NT2/D1 (cell line): ENCODE data around the gene WWTR1.

Experiments
- DNase-seq: peaks from one replicate; pipeline ENCODE4 v3.0.0-alpha.2; 2011; ENCODE audit warnings: low read depth, low spot score
- H3K27me3 ChIP-seq: 2 replicates; pipeline ENCODE4 v1.6.0; 2011; ENCODE audit warnings: mild to moderate bottlenecking; ENCODE audit not compliant: insufficient read length, insufficient read depth
- H3K36me3 ChIP-seq: 2 replicates; pipeline ENCODE4 v1.6.1; 2011; ENCODE audit warnings: mild to moderate bottlenecking, low read length, mixed read lengths; ENCODE audit not compliant: insufficient read depth, insufficient read length
- H3K4me1 ChIP-seq: 2 replicates; pipeline ENCODE4 v1.5.1; 2011; ENCODE audit not compliant: insufficient read depth, insufficient read length
- H3K4me3 ChIP-seq: 2 replicates; pipeline ENCODE4 v1.5.1; 2011; ENCODE audit warnings: low read depth; ENCODE audit not compliant: insufficient read length
- H3K9ac ChIP-seq: 2 replicates; pipeline ENCODE4 v1.6.0; 2011; ENCODE audit warnings: low read depth; ENCODE audit not compliant: insufficient read length
- H3K9me3 ChIP-seq: 2 replicates; pipeline ENCODE4 v1.5.1; 2011; ENCODE audit warnings: mild to moderate bottlenecking, low read length; ENCODE audit not compliant: insufficient read depth
- SUZ12 ChIP-seq: IDR thresholded peaks from 2 replicates; pipeline ENCODE4 v1.6.1; 2011; ENCODE audit not compliant: insufficient read length, insufficient read depth; ENCODE audit errors: extremely low read depth
- YY1 ChIP-seq: IDR thresholded peaks from 2 replicates; pipeline ENCODE4 v1.6.1; 2011; ENCODE audit not compliant: insufficient read length, insufficient read depth
- ZNF274 ChIP-seq: IDR thresholded peaks from 2 replicates; pipeline ENCODE4 v1.6.1; 2011; ENCODE audit warnings: mild to moderate bottlenecking, low read depth, low read length

WWTR1 gene

DNA sequence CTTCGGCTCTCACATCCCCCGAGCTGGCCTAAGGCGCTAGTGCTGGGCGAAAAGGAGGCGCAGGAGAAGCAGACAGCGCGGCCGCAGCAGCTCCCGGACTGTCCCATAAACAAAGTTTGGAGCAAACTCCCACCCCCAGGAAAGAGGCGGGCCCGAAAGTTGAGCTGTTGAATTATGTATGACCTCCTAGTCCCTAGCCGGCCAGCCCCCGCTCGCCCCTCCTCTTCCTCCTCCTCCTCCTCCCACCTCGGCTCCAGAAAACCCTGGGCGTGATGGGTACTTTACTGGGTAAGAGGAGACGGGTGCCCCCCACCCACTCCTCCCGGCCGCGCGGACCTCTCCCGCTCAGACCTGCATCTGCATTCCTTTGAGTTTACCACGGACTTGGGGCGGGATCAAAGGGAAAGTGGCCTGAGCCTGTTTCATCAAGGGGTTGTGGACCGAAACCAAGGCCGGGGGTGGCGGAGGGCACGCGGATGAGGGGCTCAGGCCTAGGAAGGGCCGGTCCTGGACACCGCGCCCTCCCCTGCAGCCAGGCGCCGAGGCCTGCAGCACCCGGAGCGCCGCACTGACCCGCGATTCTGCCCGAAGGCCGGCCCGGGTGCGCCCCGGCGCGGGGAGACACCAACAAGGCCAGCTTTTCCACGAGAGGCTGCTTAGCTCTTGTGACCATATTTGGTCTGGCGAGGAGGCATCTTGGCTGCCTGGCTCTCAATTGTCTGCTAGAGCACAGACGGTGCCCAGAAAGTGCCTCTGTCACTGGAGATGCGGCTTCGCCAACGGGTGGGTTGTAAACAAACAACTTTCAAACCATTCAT is at the start of gene WWTR1:
WWTR1 (minus strand) TSS at position 100 of the 818 bp plus-strand sequence. CDS start 719 bp downstream, outside the sequence.
- Histone ChIP-seq H3K27me3 (peaks cover 3% of the 10 kb centered on the region), H3K9me3 (no peaks in the 10 kb centered on the region), H3K36me3 (peaks cover 24% of the 10 kb centered on the region), H3K4me3 (peak within 1 kb of the TSS; percentile 85), H3K4me1 (no peaks in the 10 kb centered on the region), H3K9ac (peak within 1 kb of the TSS; percentile 93)
- DNase-seq: peak; percentile 83
- TF ChIP-seq ZNF274 (no peak), YY1 (no peak), SUZ12 (no peak)

DNA sequence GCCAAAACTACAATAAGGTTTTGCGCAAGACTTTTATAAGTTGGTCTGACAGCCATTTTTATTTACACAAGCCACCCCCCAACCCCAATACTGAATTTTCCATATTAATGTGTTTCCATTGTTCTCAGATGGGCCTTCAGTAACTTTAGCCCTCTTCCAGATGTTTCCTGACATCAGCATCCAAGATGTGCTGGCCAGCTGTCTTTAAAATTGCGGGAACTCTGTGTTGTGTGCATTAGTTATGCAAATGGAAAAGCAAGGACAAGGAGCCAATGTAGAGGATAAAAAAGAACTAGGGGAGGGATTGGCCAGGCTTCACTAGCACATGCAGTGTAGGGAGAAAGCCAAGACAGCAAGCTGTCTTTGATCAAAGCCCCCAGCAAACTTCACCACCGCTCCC is 49.1 kb upstream of the WWTR1 start:
- TF ChIP-seq YY1 (no peak), SUZ12 (no peak), ZNF274 (no peak)
- Histone ChIP-seq H3K4me3 (no peak overlapping the region), H3K9me3 (no peaks in the 10 kb centered on the region), H3K27me3 (no peaks in the 10 kb centered on the region), H3K4me1 (no peaks in the 10 kb centered on the region), H3K36me3 (no peaks in the 10 kb centered on the region), H3K9ac (no peak overlapping the region)
- no peak for DNase-seq

DNA sequence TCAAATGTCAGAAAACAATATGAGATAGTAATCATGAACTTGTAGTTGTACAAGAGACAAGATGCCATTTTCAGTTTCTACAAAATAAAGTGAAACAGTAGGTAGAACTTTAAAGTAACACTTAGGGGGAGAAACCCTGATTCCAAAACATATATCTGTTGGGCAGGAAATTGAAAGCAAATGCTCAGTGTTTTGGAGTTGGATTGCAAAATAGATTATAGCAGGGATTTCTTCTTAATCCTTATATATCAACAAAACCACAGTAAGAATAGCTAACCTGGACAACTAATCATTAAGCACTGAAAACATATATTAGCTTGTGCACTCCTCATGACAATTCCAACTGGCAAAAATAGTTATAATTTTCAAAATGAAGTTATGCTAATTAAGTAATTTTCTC is 47.6 kb upstream of the WWTR1 start:
- no peak for TF ChIP-seq ZNF274
- no peak for TF ChIP-seq SUZ12
- no peak for TF ChIP-seq YY1
- H3K9ac ChIP-seq: no peak overlapping the region
- H3K9me3 ChIP-seq: no peaks in the 10 kb centered on the region
- no peaks in the 10 kb centered on the region for H3K36me3 ChIP-seq
- DNase-seq: no peak
- H3K4me3 ChIP-seq: no peak overlapping the region
- H3K4me1 ChIP-seq: no peaks in the 10 kb centered on the region
- no peaks in the 10 kb centered on the region for H3K27me3 ChIP-seq

DNA sequence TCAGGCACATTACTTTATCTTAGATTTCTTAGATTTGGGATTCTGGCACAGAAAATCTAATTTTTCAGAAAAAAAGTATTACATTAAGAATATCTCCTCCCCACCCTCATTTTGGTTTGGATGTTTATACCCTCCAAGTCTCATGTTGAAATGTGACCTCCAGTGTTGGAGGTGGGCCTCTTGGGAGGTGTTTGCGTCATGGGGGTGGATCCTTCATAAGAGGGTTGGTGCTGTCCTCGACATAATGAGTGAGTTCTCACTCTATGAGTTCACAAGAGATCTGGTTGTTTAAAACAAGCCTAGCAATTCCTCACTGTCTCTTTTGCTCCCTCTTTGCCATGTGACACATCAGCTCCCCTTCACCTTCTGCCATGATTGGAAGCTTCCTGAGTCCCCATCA is 45.6 kb upstream of the WWTR1 start:
- Histone ChIP-seq H3K9me3 (peaks cover 16% of the 10 kb centered on the region), H3K36me3 (no peaks in the 10 kb centered on the region), H3K27me3 (no peaks in the 10 kb centered on the region), H3K9ac (no peak overlapping the region), H3K4me3 (no peak overlapping the region), H3K4me1 (no peaks in the 10 kb centered on the region)
- TF ChIP-seq ZNF274 (no peak), SUZ12 (no peak), YY1 (no peak)
- DNase-seq: no peak

DNA sequence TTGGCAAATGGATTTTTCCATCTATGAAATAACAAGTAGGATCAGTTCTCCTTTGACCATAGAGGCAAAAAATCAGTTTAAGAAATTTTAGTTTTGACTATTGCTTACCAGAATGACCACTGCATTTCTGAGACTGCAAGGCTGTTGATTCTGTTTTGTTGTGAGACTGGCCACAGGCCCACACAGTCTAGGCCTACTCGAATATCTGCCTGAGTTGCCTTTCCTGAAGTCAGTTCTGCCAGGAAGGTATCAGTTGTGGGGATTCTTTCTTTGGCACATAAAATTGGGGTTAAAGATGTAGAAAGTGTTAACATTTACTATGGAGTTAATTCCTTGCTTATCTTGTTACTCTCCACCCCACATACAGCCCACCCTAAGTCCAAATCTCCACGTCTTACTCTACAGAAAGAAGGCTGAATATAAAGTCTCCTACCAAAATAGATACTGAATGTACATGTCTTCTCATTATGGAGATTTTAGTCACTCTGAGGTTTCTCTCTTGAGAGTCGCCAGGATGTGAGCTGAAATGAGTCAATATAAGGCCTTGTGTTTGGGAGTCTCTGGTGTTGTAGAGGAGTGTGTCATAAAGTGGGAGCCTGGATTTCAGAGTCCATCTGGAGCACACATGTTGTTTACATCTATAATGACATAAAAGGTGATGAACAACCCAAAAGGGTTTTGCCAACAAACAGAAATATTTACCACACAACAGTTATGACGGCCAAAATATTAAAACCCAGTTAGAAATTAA is 45.0 kb upstream of the WWTR1 start:
- no peak overlapping the region for H3K4me3 ChIP-seq
- no peak overlapping the region for H3K9ac ChIP-seq

DNA sequence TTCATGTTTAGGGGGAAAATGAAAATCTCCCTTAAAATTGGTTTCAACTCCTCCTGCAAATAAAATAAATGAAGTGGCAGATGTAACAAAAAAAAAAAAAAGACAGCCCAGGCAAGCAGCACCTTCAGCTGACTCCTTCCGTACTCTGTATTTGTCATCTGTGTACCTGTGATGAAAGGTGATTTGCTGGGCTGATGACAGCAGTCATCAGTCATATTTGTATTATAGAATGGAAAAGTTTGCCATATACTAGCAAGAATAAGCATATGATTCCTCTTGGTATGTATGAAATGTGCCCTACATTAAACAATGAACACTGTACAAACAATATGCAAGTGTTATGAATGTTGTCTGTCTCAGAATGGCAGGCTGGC is 44.1 kb upstream of the WWTR1 start:
- H3K27me3 ChIP-seq: no peaks in the 10 kb centered on the region
- no peaks in the 10 kb centered on the region for H3K36me3 ChIP-seq
- H3K4me3 ChIP-seq: no peak overlapping the region
- no peak overlapping the region for H3K9ac ChIP-seq
- DNase-seq: no peak
- TF ChIP-seq YY1 (no peak), ZNF274 (no peak), SUZ12 (no peak)
- no peaks in the 10 kb centered on the region for H3K4me1 ChIP-seq
- peaks cover 31% of the 10 kb centered on the region for H3K9me3 ChIP-seq

More for the DNA sequence above, 45.0 kb upstream of the WWTR1 start:
- no peak for DNase-seq
- peaks cover 22% of the 10 kb centered on the region for H3K9me3 ChIP-seq
- H3K36me3 ChIP-seq: no peaks in the 10 kb centered on the region
- no peaks in the 10 kb centered on the region for H3K4me1 ChIP-seq
- TF ChIP-seq SUZ12 (no peak), ZNF274 (no peak), YY1 (no peak)
- H3K27me3 ChIP-seq: no peaks in the 10 kb centered on the region
